ENCODE measurements around the gene SPPL2A.
"Not testable (repeated sequence)": the region's sequence is repeated elsewhere in the genome, so short reads cannot be mapped to it uniquely, and the experiment has no call there.

SPPL2A gene

GRCh38 chr15:50697109-50697797, 68.3 kb downstream of the SPPL2A start:
- Histone ChIP-seq H2AFZ (ENCODE audit: low read depth, low read length) (no peak overlapping the region), H3K27me3 (ENCODE audit: insufficient read depth, low read length) (no peaks in the 10 kb centered on the region), H3K4me1 (ENCODE audit: insufficient read depth, low read length) (no peaks in the 10 kb centered on the region), H3K36me3 (ENCODE audit: insufficient read depth, low read length) (no peaks in the 10 kb centered on the region), H3K9me3 (ENCODE audit: low read length) (no peaks in the 10 kb centered on the region), H3K4me3 (ENCODE audit: low read length) (no peak overlapping the region)

GRCh38 chr15:50694634-50695165, 70.8 kb downstream of the SPPL2A start:
- not testable (repeated sequence) for H3K36me3 ChIP-seq (ENCODE audit: insufficient read depth, low read length); H3K27me3 ChIP-seq (ENCODE audit: insufficient read depth, low read length); H3K9me3 ChIP-seq (ENCODE audit: low read length); H2AFZ ChIP-seq (ENCODE audit: low read depth, low read length); H3K4me3 ChIP-seq (ENCODE audit: low read length); H3K4me1 ChIP-seq (ENCODE audit: insufficient read depth, low read length)

GRCh38 chr15:50687302-50687902, 78.1 kb downstream of the SPPL2A start:
- H3K36me3 ChIP-seq (ENCODE audit: insufficient read depth, low read length) = peaks cover 8% of the 10 kb centered on the region
- peak overlapping the region; percentile 95 for H2AFZ ChIP-seq (ENCODE audit: low read depth, low read length)
- H3K9me3 ChIP-seq (ENCODE audit: low read length) = no peaks in the 10 kb centered on the region
- H3K4me3 ChIP-seq (ENCODE audit: low read length) = peak overlapping the region; percentile 67
- H3K27me3 ChIP-seq (ENCODE audit: insufficient read depth, low read length) = no peaks in the 10 kb centered on the region
- H3K4me1 ChIP-seq (ENCODE audit: insufficient read depth, low read length) = peaks cover 17% of the 10 kb centered on the region

GRCh38 chr15:50686469-50687301, 78.8 kb downstream of the SPPL2A start, which contains the start of gene TRPM7:
Gene TRPM7 (minus strand): TSS chr15:50686797. CDS start chr15:50686533, 264 bp downstream.
- Histone ChIP-seq H3K27me3 (ENCODE audit: insufficient read depth, low read length) (no peaks in the 10 kb centered on the region), H3K4me3 (ENCODE audit: low read length) (peak within 1 kb of the TSS; percentile 67)

GRCh38 chr15:50685976-50686468, 79.5 kb downstream of the SPPL2A start:
- Histone ChIP-seq H3K4me3 (ENCODE audit: low read length) (peak overlapping the region; percentile 67), H3K4me1 (ENCODE audit: insufficient read depth, low read length) (peaks cover 17% of the 10 kb centered on the region), H3K27me3 (ENCODE audit: insufficient read depth, low read length) (no peaks in the 10 kb centered on the region), H3K9me3 (ENCODE audit: low read length) (no peaks in the 10 kb centered on the region), H3K36me3 (ENCODE audit: insufficient read depth, low read length) (peaks cover 8% of the 10 kb centered on the region), H2AFZ (ENCODE audit: low read depth, low read length) (peak overlapping the region; percentile 95)

More at GRCh38 chr15:50686469-50687301, 78.8 kb downstream of the SPPL2A start, which contains the start of gene TRPM7:
- H3K36me3 ChIP-seq (ENCODE audit: insufficient read depth, low read length) = peaks cover 8% of the 10 kb centered on the region
- H2AFZ ChIP-seq (ENCODE audit: low read depth, low read length) = peak within 1 kb of the TSS; percentile 95
- peaks cover 17% of the 10 kb centered on the region for H3K4me1 ChIP-seq (ENCODE audit: insufficient read depth, low read length)
- H3K9me3 ChIP-seq (ENCODE audit: low read length) = no peaks in the 10 kb centered on the region

GRCh38 chr15:50685191-50685975, 80.1 kb downstream of the SPPL2A start:
- H3K36me3 ChIP-seq (ENCODE audit: insufficient read depth, low read length) = peaks cover 9% of the 10 kb centered on the region
- H2AFZ ChIP-seq (ENCODE audit: low read depth, low read length) = peak overlapping the region; percentile 95
- H3K4me3 ChIP-seq (ENCODE audit: low read length) = peak overlapping the region; percentile 67
- H3K9me3 ChIP-seq (ENCODE audit: low read length) = no peaks in the 10 kb centered on the region
- peaks cover 17% of the 10 kb centered on the region for H3K4me1 ChIP-seq (ENCODE audit: insufficient read depth, low read length)
- H3K27me3 ChIP-seq (ENCODE audit: insufficient read depth, low read length) = no peaks in the 10 kb centered on the region

- no peaks in the 10 kb centered on the region for H3K9me3 ChIP-seq (ENCODE audit: low read length)
- H3K4me1 ChIP-seq (ENCODE audit: insufficient read depth, low read length) = peaks cover 6% of the 10 kb centered on the region
- H2AFZ ChIP-seq (ENCODE audit: low read depth, low read length) = no peak overlapping the region
- H3K4me3 ChIP-seq (ENCODE audit: low read length) = no peak overlapping the region
- no peaks in the 10 kb centered on the region for H3K27me3 ChIP-seq (ENCODE audit: insufficient read depth, low read length)
- H3K36me3 ChIP-seq (ENCODE audit: insufficient read depth, low read length) = peaks cover 10% of the 10 kb centered on the region
Measured at GRCh38 chr15:50681467-50681866, 84.0 kb downstream of the SPPL2A start.

- Histone ChIP-seq H3K27me3 (ENCODE audit: insufficient read depth, low read length) (no peaks in the 10 kb centered on the region), H2AFZ (ENCODE audit: low read depth, low read length) (no peak overlapping the region), H3K4me3 (ENCODE audit: low read length) (no peak overlapping the region), H3K36me3 (ENCODE audit: insufficient read depth, low read length) (peaks cover 7% of the 10 kb centered on the region), H3K4me1 (ENCODE audit: insufficient read depth, low read length) (no peaks in the 10 kb centered on the region), H3K9me3 (ENCODE audit: low read length) (no peaks in the 10 kb centered on the region)
Measured at GRCh38 chr15:50676799-50677483, 88.6 kb downstream of the SPPL2A start.

- H3K4me1 ChIP-seq (ENCODE audit: insufficient read depth, low read length) = no peaks in the 10 kb centered on the region
- no peak overlapping the region for H3K4me3 ChIP-seq (ENCODE audit: low read length)
- H3K36me3 ChIP-seq (ENCODE audit: insufficient read depth, low read length) = peaks cover 7% of the 10 kb centered on the region
- H3K27me3 ChIP-seq (ENCODE audit: insufficient read depth, low read length) = no peaks in the 10 kb centered on the region
- H2AFZ ChIP-seq (ENCODE audit: low read depth, low read length) = no peak overlapping the region
- H3K9me3 ChIP-seq (ENCODE audit: low read length) = no peaks in the 10 kb centered on the region
Measured at GRCh38 chr15:50675535-50676144, 89.9 kb downstream of the SPPL2A start.

GRCh38 chr15:50670115-50670514, 95.4 kb downstream of the SPPL2A start:
- Histone ChIP-seq H3K9me3 (ENCODE audit: low read length) (peaks cover 4% of the 10 kb centered on the region), H3K36me3 (ENCODE audit: insufficient read depth, low read length) (peaks cover 24% of the 10 kb centered on the region)

GRCh38 chr15:50669611-50670010, 95.9 kb downstream of the SPPL2A start:
- no peak overlapping the region for H2AFZ ChIP-seq (ENCODE audit: low read depth, low read length)
- peaks cover 5% of the 10 kb centered on the region for H3K9me3 ChIP-seq (ENCODE audit: low read length)
- no peaks in the 10 kb centered on the region for H3K4me1 ChIP-seq (ENCODE audit: insufficient read depth, low read length)
- peaks cover 25% of the 10 kb centered on the region for H3K36me3 ChIP-seq (ENCODE audit: insufficient read depth, low read length)
- H3K27me3 ChIP-seq (ENCODE audit: insufficient read depth, low read length) = no peaks in the 10 kb centered on the region
- H3K4me3 ChIP-seq (ENCODE audit: low read length) = no peak overlapping the region

More at GRCh38 chr15:50670115-50670514, 95.4 kb downstream of the SPPL2A start:
- no peak overlapping the region for H3K4me3 ChIP-seq (ENCODE audit: low read length)
- H2AFZ ChIP-seq (ENCODE audit: low read depth, low read length) = no peak overlapping the region
- no peaks in the 10 kb centered on the region for H3K27me3 ChIP-seq (ENCODE audit: insufficient read depth, low read length)
- H3K4me1 ChIP-seq (ENCODE audit: insufficient read depth, low read length) = no peaks in the 10 kb centered on the region

All from neuron (in vitro differentiated cells).